Measurements from ENCODE around the gene MPZL1. TPM values are rescaled to one million over a fixed set of nuclear protein-coding genes. Genes with fewer than 3 reads are reported as not detected.

The MPZL1 gene
- total and polyA plus RNA-seq, 4 donors: 11.3 to 26.1 (median 16.8) TPM

DNA sequence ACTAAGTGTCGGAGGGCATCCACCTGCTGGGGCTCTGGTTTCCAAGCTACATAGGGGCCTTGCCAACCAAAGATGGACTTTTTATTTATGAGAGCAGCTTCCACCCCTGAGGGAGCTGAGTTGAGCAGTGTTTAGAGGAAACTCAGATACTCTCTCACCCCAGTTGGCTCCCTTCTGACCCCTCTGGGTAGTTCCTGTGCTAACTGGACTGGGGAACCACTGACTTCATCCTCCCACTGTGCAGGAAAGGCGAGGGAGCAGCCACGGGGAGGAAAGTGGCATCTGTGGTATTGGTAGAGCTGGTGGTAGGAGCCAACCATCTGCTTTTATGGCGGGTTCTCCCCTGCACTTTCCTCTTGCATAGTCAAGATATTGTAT, 70.4 kb downstream of the MPZL1 start:
- Histone ChIP-seq H3K4me3 (ENCODE audit: low read depth in 1 of 3, low read length in 3 of 3) (no peak overlapping the region), H3K27me3 (ENCODE audit: control insufficient read depth in 4 of 4, insufficient read depth in 4 of 4, low read length in 3 of 4) (no peaks in the 10 kb centered on the region), H3K9ac (ENCODE audit: low read depth in 1 of 2, low read length in 2 of 2) (no peak overlapping the region), H3K4me1 (ENCODE audit: control insufficient read depth in 4 of 4, insufficient read depth in 4 of 4, low read length in 3 of 4) (no peaks in the 10 kb centered on the region), H3K27ac (ENCODE audit: low read depth in 1 of 2, low read length in 2 of 2) (no peak overlapping the region), H3K9me3 (ENCODE audit: control insufficient read depth in 4 of 4, low read length in 3 of 4) (no peaks in the 10 kb centered on the region), H3K36me3 (ENCODE audit: control insufficient read depth in 4 of 4, insufficient read depth in 3 of 4, low read depth in 1 of 4, low read length in 3 of 4) (peaks cover 0 to 9% (median 4%) of the 10 kb centered on the region in 4 donors)
- 94% methylated on average over 4 of the region's 4 CpGs for WGBS
- no peak for DNase-seq (ENCODE audit: low spot score)
- TF ChIP-seq HNF4A (conservative IDR thresholded peaks at IDR 0.05): no peak
- TF ChIP-seq HNF4G (IDR thresholded peaks at IDR 0.05): no peak
- TF ChIP-seq, protein P1, sequence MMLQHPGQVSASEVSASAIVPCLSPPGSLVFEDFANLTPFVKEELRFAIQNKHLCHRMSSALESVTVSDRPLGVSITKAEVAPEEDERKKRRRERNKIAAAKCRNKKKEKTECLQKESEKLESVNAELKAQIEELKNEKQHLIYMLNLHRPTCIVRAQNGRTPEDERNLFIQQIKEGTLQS (IDR thresholded peaks at IDR 0.05): no peak
- TF ChIP-seq FOXA1 (IDR thresholded peaks at IDR 0.05): no peak

DNA sequence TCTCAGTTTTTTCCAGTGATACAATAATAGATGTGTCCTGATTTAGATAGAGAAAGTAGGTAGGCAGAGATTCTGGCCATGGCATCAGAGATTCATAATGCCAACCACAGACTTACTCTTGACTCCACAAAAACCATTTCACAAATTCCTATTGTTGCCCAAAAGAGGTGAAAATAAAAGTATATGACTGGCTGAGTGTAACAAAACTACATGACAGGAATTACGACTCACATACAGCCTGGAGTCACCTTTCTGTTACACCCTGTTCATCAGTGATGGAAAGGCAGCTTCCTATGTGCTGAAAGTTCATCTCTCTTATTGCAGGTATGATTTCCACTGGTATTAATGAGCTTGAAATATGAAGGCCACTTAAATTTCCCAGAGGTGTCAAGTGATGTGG, 72.3 kb downstream of the MPZL1 start:
- DNase-seq (ENCODE audit: low spot score): no peak
- WGBS: 97% methylated on average over 1 of the region's 1 CpG
- H3K4me1 ChIP-seq (ENCODE audit: control insufficient read depth in 4 of 4, insufficient read depth in 4 of 4, low read length in 3 of 4): no peaks in the 10 kb centered on the region
- TF ChIP-seq, protein P2, sequence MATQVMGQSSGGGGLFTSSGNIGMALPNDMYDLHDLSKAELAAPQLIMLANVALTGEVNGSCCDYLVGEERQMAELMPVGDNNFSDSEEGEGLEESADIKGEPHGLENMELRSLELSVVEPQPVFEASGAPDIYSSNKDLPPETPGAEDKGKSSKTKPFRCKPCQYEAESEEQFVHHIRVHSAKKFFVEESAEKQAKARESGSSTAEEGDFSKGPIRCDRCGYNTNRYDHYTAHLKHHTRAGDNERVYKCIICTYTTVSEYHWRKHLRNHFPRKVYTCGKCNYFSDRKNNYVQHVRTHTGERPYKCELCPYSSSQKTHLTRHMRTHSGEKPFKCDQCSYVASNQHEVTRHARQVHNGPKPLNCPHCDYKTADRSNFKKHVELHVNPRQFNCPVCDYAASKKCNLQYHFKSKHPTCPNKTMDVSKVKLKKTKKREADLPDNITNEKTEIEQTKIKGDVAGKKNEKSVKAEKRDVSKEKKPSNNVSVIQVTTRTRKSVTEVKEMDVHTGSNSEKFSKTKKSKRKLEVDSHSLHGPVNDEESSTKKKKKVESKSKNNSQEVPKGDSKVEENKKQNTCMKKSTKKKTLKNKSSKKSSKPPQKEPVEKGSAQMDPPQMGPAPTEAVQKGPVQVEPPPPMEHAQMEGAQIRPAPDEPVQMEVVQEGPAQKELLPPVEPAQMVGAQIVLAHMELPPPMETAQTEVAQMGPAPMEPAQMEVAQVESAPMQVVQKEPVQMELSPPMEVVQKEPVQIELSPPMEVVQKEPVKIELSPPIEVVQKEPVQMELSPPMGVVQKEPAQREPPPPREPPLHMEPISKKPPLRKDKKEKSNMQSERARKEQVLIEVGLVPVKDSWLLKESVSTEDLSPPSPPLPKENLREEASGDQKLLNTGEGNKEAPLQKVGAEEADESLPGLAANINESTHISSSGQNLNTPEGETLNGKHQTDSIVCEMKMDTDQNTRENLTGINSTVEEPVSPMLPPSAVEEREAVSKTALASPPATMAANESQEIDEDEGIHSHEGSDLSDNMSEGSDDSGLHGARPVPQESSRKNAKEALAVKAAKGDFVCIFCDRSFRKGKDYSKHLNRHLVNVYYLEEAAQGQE (IDR thresholded peaks at IDR 0.05): no peak
- no peak for TF ChIP-seq YY1 (IDR thresholded peaks at IDR 0.05)
- TF ChIP-seq, protein P1 (IDR thresholded peaks at IDR 0.05): no peak
- TF ChIP-seq RXRA (IDR thresholded peaks at IDR 0.05): no peak
- TF ChIP-seq EGR1 (IDR thresholded peaks at IDR 0.05; ENCODE audit: low read depth in 2 of 2): no peak
- TF ChIP-seq, protein P3, sequence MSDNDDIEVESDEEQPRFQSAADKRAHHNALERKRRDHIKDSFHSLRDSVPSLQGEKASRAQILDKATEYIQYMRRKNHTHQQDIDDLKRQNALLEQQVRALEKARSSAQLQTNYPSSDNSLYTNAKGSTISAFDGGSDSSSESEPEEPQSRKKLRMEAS (IDR thresholded peaks at IDR 0.05): no peak
- TF ChIP-seq GABPA (IDR thresholded peaks at IDR 0.05 in 1 of 2, conservative IDR thresholded peaks at IDR 0.05 in 1 of 2): no peak
- TF ChIP-seq SP1 (IDR thresholded peaks at IDR 0.05): no peak
- TF ChIP-seq HNF4G (IDR thresholded peaks at IDR 0.05): no peak
- no peak for TF ChIP-seq FOXA1 (IDR thresholded peaks at IDR 0.05)
- TF ChIP-seq JUND (IDR thresholded peaks at IDR 0.05): no peak
- no peak for TF ChIP-seq RAD21 (IDR thresholded peaks at IDR 0.05)
- TF ChIP-seq, protein P4, sequence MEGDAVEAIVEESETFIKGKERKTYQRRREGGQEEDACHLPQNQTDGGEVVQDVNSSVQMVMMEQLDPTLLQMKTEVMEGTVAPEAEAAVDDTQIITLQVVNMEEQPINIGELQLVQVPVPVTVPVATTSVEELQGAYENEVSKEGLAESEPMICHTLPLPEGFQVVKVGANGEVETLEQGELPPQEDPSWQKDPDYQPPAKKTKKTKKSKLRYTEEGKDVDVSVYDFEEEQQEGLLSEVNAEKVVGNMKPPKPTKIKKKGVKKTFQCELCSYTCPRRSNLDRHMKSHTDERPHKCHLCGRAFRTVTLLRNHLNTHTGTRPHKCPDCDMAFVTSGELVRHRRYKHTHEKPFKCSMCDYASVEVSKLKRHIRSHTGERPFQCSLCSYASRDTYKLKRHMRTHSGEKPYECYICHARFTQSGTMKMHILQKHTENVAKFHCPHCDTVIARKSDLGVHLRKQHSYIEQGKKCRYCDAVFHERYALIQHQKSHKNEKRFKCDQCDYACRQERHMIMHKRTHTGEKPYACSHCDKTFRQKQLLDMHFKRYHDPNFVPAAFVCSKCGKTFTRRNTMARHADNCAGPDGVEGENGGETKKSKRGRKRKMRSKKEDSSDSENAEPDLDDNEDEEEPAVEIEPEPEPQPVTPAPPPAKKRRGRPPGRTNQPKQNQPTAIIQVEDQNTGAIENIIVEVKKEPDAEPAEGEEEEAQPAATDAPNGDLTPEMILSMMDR (IDR thresholded peaks at IDR 0.05; ENCODE audit: low read depth, low read length, missing input control): no peak
- no peak for TF ChIP-seq FOXA2 (IDR thresholded peaks at IDR 0.05)
- TF ChIP-seq TAF1 (conservative IDR thresholded peaks at IDR 0.05): no peak
- no peak for TF ChIP-seq NR2F2 (IDR thresholded peaks at IDR 0.05)
- TF ChIP-seq, protein P5, sequence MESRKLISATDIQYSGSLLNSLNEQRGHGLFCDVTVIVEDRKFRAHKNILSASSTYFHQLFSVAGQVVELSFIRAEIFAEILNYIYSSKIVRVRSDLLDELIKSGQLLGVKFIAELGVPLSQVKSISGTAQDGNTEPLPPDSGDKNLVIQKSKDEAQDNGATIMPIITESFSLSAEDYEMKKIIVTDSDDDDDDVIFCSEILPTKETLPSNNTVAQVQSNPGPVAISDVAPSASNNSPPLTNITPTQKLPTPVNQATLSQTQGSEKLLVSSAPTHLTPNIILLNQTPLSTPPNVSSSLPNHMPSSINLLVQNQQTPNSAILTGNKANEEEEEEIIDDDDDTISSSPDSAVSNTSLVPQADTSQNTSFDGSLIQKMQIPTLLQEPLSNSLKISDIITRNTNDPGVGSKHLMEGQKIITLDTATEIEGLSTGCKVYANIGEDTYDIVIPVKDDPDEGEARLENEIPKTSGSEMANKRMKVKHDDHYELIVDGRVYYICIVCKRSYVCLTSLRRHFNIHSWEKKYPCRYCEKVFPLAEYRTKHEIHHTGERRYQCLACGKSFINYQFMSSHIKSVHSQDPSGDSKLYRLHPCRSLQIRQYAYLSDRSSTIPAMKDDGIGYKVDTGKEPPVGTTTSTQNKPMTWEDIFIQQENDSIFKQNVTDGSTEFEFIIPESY (IDR thresholded peaks at IDR 0.05): no peak
- TF ChIP-seq HNF4A (conservative IDR thresholded peaks at IDR 0.05): no peak
- H3K36me3 ChIP-seq (ENCODE audit: control insufficient read depth in 4 of 4, insufficient read depth in 3 of 4, low read depth in 1 of 4, low read length in 3 of 4): peaks cover 0 to 4% (median under 1%) of the 10 kb centered on the region in 4 donors
- H3K27ac ChIP-seq (ENCODE audit: low read depth in 1 of 2, low read length in 2 of 2): no peak overlapping the region
- H3K9me3 ChIP-seq (ENCODE audit: control insufficient read depth in 4 of 4, low read length in 3 of 4): no peaks in the 10 kb centered on the region
- no peak overlapping the region for H3K4me3 ChIP-seq (ENCODE audit: low read depth in 1 of 3, low read length in 3 of 3)
- H3K9ac ChIP-seq (ENCODE audit: low read depth in 1 of 2, low read length in 2 of 2): no peak overlapping the region
- no peaks in the 10 kb centered on the region for H3K27me3 ChIP-seq (ENCODE audit: control insufficient read depth in 4 of 4, insufficient read depth in 4 of 4, low read length in 3 of 4)

Data from liver (tissue), 9 donors.